Activated CD8-positive, alpha-beta T cell treated with anti-CD3 and anti-CD28 coated beads for 36 hours (primary cell): Measurements from ENCODE around the gene CTXND1. TPM values are rescaled to one million over a fixed set of nuclear protein-coding genes. Genes with fewer than 3 reads are reported as not detected.
"Not testable (repeated sequence)": the region's sequence is repeated elsewhere in the genome, so short reads cannot be mapped to it uniquely, and the experiment has no call there.

Experiments used
- ATAC-seq: fragments of 200-7000 bp; cut with Tn5 transposase; one replicate; pipeline ENCODE4 v1.10.0; 2021; ENCODE audit warnings: mild to moderate bottlenecking, moderate library complexity
- CTCF ChIA-PET: fragments of 350-600 bp; sonication (Branson Sonifier 250); formaldehyde crosslinking; loops from one replicate; lab custom pipeline; 2021; ENCODE audit warnings: antibody characterized with exemption; lab: Charles Lee
- POLR2A ChIA-PET: fragments of 350-600 bp; sonication (Branson Sonifier 250); formaldehyde crosslinking; loops from one replicate; lab custom pipeline; 2021; ENCODE audit warnings: antibody characterized with exemption; lab: Charles Lee
- DNase-seq: peaks from one replicate; pipeline ENCODE4 v3.0.0-alpha.2; 2020
- H3K27ac Mint-ChIP-seq: one replicate; pipeline ENCODE4 v1.8.0; 2021; ENCODE audit warnings: mild to moderate bottlenecking, mixed read lengths
- H3K27me3 Mint-ChIP-seq: one replicate; pipeline ENCODE4 v1.8.0; 2021; ENCODE audit warnings: mixed read lengths
- H3K36me3 Mint-ChIP-seq: one replicate; pipeline ENCODE4 v1.8.0; 2021; ENCODE audit warnings: low read depth, mixed read lengths
- H3K4me1 Mint-ChIP-seq: one replicate; pipeline ENCODE4 v1.8.0; 2021; ENCODE audit warnings: low read depth, mixed read lengths
- H3K4me3 Mint-ChIP-seq: one replicate; pipeline ENCODE4 v1.8.0; 2021; ENCODE audit warnings: mild to moderate bottlenecking, moderate library complexity, mixed read lengths
- H3K9me3 Mint-ChIP-seq: one replicate; pipeline ENCODE4 v1.8.0; 2021; ENCODE audit warnings: mixed read lengths
- intact Hi-C: fragments of 100-400 bp; cut with micrococcal nuclease; formaldehyde crosslinking; loops from one replicate; pipeline ENCODE4 v1.10.0; 2022
- total RNA-seq, 2 experiments: library from RNA; stranded (reverse); gene quantifications; one replicate each; pipeline ENCODE4 v1.2.3, GENCODE V29; 2021
- TF ChIP-seq, protein P1 (sequence below): fragments of 200-600 bp; IDR thresholded peaks from one replicate; pipeline ENCODE4 v1.8.0; 2022; ENCODE audit warnings: antibody characterized with exemption, mild to moderate bottlenecking

The CTXND1 gene
- total RNA-seq, 2 experiments from 2014 or later = not detected

DNA sequence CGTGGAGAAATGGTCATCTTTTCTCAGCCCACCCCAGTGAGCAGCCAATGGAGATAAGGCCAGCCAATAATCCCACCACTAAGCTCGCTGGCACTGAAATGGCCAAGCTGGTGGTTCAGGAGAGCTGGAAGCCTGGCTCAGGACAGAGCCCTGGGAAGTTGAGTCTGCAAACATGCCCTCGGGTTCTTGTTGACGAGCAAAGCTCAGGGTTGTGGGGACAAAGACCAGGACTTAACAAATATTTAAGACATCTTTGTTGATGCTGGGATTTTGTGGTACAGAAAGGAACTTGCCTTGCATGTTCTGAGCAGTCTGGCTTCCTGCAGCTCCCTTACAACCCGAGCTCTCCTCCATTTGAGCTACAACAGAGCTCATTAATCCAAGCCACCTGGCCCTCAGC is 94.8 kb downstream of the CTXND1 start:
- Mint-ChIP-seq H3K36me3 (peaks cover 31% of the 10 kb centered on the region), H3K27me3 (no peaks in the 10 kb centered on the region), H3K9me3 (no peaks in the 10 kb centered on the region), H3K27ac (no peak overlapping the region), H3K4me1 (peaks cover 40% of the 10 kb centered on the region), H3K4me3 (no peak overlapping the region)
- ChIA-PET CTCF (interaction anchor here (1.0 to 1.3 kb wide), 3 partner anchors 16 to 304 kb away, joined by 3 to 6 read pairs (median 4); no protein-coding TSS in a partner anchor), POLR2A (interaction anchor here (0.6 to 1.0 kb wide), 2 partner anchors 32 to 89 kb away, joined by 3 read pairs; no protein-coding TSS in a partner anchor)
- DNase-seq (no peak), ATAC-seq (no peak)
- intact Hi-C loops = no loop called here
- TF ChIP-seq, protein P1, sequence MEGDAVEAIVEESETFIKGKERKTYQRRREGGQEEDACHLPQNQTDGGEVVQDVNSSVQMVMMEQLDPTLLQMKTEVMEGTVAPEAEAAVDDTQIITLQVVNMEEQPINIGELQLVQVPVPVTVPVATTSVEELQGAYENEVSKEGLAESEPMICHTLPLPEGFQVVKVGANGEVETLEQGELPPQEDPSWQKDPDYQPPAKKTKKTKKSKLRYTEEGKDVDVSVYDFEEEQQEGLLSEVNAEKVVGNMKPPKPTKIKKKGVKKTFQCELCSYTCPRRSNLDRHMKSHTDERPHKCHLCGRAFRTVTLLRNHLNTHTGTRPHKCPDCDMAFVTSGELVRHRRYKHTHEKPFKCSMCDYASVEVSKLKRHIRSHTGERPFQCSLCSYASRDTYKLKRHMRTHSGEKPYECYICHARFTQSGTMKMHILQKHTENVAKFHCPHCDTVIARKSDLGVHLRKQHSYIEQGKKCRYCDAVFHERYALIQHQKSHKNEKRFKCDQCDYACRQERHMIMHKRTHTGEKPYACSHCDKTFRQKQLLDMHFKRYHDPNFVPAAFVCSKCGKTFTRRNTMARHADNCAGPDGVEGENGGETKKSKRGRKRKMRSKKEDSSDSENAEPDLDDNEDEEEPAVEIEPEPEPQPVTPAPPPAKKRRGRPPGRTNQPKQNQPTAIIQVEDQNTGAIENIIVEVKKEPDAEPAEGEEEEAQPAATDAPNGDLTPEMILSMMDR = no peak

DNA sequence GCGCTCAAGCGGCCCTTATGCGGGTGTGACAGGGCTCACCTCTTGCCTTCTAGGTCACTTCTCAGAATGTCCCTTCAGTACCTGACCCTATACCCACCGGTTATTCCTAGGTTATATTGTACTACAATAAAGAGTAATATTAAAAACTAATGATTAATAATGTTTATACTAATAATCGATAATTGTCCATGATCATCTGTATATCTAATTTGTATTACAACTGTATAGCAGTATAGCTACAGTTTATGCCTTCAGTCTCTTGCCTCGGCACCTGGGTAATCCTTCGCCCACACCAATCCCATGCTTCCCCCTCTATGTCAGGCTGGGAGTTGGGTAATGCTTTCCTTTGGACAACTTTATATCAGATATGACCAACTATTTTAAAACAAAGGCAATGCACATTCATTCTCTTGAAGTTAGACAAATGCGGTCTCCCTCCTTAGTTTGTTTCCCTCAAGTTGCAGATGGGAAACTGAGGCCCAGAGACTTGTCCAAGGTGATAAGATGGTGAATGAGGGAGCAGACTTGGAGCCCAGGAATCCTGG is 95.8 kb downstream of the CTXND1 start:
- no peak overlapping the region for H3K27ac Mint-ChIP-seq
- TF ChIP-seq, protein P1 = no peak
- POLR2A ChIA-PET = no interaction called here
- ATAC-seq = no peak
- intact Hi-C loops = no loop called here
- H3K4me1 Mint-ChIP-seq = peaks cover 47% of the 10 kb centered on the region
- CTCF ChIA-PET = interaction anchor here (1.3 kb wide), 2 partner anchors 96 to 303 kb away, joined by 4 to 6 read pairs; no protein-coding TSS in a partner anchor
- H3K27me3 Mint-ChIP-seq = no peaks in the 10 kb centered on the region
- H3K9me3 Mint-ChIP-seq = no peaks in the 10 kb centered on the region
- no peak overlapping the region for H3K4me3 Mint-ChIP-seq
- H3K36me3 Mint-ChIP-seq = peaks cover 25% of the 10 kb centered on the region
- no peak for DNase-seq

DNA sequence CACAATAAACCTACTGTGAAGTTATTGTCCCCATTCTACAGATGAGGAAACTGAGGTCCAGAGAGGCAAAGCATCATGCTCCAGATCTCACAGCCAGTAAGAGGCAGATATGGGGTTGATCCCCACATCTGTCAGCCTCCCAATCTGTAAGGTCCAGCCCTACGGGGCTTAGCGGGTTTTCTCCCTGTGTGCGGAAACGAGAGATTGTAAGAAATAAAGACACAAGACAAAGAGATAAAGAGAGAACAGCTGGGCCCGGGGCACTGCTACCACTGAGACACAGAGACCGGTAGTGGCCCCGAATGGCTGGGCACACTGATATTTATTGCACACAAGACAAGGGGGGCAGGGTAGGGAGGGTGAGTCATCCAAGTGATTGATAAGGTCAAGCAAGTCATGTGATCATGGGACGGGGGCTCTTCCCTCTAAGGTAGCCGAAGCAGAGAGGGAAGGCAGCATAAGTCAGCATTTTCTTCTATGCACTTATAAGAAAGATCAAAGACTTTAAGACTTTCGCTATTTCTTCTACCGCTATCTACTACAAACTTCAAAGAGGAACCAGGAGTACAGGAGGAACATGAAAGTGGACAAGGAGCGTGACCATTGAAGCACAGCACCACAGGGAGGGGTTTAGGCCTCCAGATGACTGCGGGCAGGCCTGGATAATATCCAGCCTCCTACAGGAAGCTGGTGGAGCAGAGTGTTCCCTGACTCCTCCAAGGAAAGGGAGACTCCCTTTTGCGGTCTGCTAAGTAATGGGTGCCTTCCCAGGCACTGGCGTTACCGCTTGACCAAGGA is 96.4 kb downstream of the CTXND1 start:
- ATAC-seq, intact Hi-C loops, H3K27ac Mint-ChIP-seq, POLR2A ChIA-PET, H3K9me3 Mint-ChIP-seq, CTCF ChIA-PET, H3K4me3 Mint-ChIP-seq, H3K27me3 Mint-ChIP-seq: not testable (repeated sequence)
- peaks cover 42% of the 10 kb centered on the region for H3K4me1 Mint-ChIP-seq
- peak; percentile 27 for DNase-seq
- H3K36me3 Mint-ChIP-seq = peaks cover 19% of the 10 kb centered on the region

DNA sequence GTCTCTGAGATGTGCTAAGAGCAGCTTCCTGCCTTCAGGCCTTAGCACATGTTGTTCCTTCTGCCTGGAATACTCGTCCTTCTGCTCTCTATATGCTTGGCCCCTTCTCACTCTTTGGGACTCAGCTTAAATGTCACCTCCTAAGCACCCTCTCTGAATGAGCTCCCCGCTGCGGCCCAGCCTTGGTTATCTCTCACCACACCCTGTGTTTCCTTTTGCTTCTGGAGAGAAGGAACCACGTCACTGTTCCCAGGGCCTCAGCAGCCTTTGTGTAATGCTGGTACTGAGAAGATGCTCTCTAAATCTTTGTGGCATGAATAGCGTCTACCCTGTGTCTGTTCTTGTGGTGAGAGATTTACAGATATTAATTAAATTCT is 97.0 kb downstream of the CTXND1 start:
- no peak for DNase-seq
- ATAC-seq = no peak
- POLR2A ChIA-PET = no interaction called here
- intact Hi-C loops = no loop called here
- H3K27me3 Mint-ChIP-seq = no peaks in the 10 kb centered on the region
- peaks cover 13% of the 10 kb centered on the region for H3K36me3 Mint-ChIP-seq
- TF ChIP-seq, protein P1 = no peak
- H3K4me3 Mint-ChIP-seq = peak overlapping the region; percentile 20
- peaks cover 36% of the 10 kb centered on the region for H3K4me1 Mint-ChIP-seq
- CTCF ChIA-PET = no interaction called here
- H3K9me3 Mint-ChIP-seq = no peaks in the 10 kb centered on the region
- no peak overlapping the region for H3K27ac Mint-ChIP-seq

DNA sequence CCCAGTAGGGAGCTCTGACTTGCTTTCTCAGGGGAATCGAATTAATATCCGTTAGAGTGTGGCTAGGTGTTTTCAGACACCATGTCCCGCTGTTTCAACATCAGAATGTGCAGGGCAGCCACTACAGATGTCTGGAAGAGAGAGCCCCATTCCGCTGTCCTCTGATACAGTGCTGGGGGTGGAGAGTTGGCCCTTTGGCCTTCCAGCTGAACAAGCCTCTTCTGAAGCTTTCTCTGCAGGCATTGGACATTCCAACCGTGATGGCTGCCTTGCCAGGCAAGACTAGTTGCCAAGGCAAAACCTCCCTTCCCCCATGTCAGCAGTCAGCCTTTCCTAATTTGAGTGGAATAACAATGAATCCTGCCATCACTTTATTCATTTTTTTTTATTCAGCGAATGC is 97.7 kb downstream of the CTXND1 start:
- ATAC-seq (no peak), DNase-seq (no peak)
- TF ChIP-seq, protein P1 = no peak
- ChIA-PET CTCF (interaction anchor here (1.4 kb wide), 1 partner anchor 93 kb away, joined by 3 read pairs; no protein-coding TSS in a partner anchor), POLR2A (interaction anchor here (1.2 kb wide), 1 partner anchor 27 kb away, joined by 3 read pairs; no protein-coding TSS in a partner anchor)
- no peaks in the 10 kb centered on the region for H3K27me3 Mint-ChIP-seq
- intact Hi-C loops = no loop called here
- H3K4me3 Mint-ChIP-seq = peak overlapping the region; percentile 90
- H3K4me1 Mint-ChIP-seq = peaks cover 31% of the 10 kb centered on the region
- H3K27ac Mint-ChIP-seq = no peak overlapping the region
- H3K9me3 Mint-ChIP-seq = no peaks in the 10 kb centered on the region
- H3K36me3 Mint-ChIP-seq = peaks cover 7% of the 10 kb centered on the region
